ENCODE data around the gene XPO6. TPM values are rescaled to one million over a fixed set of nuclear protein-coding genes. Genes with fewer than 3 reads are reported as not detected.

XPO6 gene
- total RNA-seq, 1 donor from 2014 or later = 236 TPM

DNA sequence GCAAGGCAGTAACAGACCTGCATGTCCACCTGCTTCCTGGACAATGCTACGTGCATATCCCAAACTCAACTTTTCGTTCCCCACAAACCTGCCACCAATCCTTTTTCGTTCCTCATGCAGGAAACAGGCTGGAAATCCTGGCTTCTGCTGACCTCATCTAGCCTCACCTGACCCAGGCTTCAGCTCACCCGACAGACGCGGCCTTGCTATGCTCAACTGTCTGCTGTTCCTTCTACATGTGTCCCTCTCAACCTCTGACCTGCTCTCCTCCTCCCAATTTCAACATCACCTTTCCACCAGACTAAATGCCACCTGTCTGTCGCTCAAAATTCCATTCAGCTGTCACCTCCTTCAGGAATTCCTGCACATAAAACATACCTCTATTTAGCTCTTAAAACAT is 44.5 kb downstream of the XPO6 start:
- H3K27me3 Mint-ChIP-seq = no peaks in the 10 kb centered on the region
- POLR2A ChIA-PET = interaction anchor here (1.2 kb wide), 1 partner anchor 27 kb away, joined by 4 read pairs; no protein-coding TSS in a partner anchor
- H3K36me3 Mint-ChIP-seq (ENCODE audit: low read depth) = peaks cover 85% of the 10 kb centered on the region
- TF ChIP-seq, protein P1, sequence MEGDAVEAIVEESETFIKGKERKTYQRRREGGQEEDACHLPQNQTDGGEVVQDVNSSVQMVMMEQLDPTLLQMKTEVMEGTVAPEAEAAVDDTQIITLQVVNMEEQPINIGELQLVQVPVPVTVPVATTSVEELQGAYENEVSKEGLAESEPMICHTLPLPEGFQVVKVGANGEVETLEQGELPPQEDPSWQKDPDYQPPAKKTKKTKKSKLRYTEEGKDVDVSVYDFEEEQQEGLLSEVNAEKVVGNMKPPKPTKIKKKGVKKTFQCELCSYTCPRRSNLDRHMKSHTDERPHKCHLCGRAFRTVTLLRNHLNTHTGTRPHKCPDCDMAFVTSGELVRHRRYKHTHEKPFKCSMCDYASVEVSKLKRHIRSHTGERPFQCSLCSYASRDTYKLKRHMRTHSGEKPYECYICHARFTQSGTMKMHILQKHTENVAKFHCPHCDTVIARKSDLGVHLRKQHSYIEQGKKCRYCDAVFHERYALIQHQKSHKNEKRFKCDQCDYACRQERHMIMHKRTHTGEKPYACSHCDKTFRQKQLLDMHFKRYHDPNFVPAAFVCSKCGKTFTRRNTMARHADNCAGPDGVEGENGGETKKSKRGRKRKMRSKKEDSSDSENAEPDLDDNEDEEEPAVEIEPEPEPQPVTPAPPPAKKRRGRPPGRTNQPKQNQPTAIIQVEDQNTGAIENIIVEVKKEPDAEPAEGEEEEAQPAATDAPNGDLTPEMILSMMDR (IDR thresholded peaks at IDR 0.05) = no peak
- peaks cover 59% of the 10 kb centered on the region for H3K4me1 Mint-ChIP-seq
- H3K9me3 Mint-ChIP-seq = no peaks in the 10 kb centered on the region
- intact Hi-C loops (cut with micrococcal nuclease) = loop anchor here (2.0 to 5.0 kb wide), 2 partner anchors 16 to 45 kb away; partner anchors contain the start of gene XPO6
- ATAC-seq (ENCODE audit: low read depth) (no peak), DNase-seq (no peak)
- no peak overlapping the region for H3K4me3 Mint-ChIP-seq
- CTCF ChIA-PET = interaction anchor here (0.7 kb wide), 1 partner anchor 20 kb away, joined by 3 read pairs; no protein-coding TSS in a partner anchor
- peak overlapping the region; percentile 69 for H3K27ac Mint-ChIP-seq

GRCh38 chr16:28166394-28167208 is 45.2 kb downstream of the XPO6 start:
- Mint-ChIP-seq H3K4me1 (peaks cover 65% of the 10 kb centered on the region), H3K4me3 (no peak overlapping the region), H3K9me3 (no peaks in the 10 kb centered on the region), H3K36me3 (ENCODE audit: low read depth) (peaks cover 85% of the 10 kb centered on the region), H3K27me3 (no peaks in the 10 kb centered on the region), H3K27ac (peak overlapping the region; percentile 69)
- POLR2A ChIA-PET = interaction anchor here (1.1 to 1.2 kb wide), 2 partner anchors 15 to 26 kb away, joined by 4 to 7 read pairs; no protein-coding TSS in a partner anchor
- DNase-seq = no peak
- CTCF ChIA-PET = interaction anchor here (0.7 kb wide), 1 partner anchor 19 kb away, joined by 3 read pairs; no protein-coding TSS in a partner anchor
- TF ChIP-seq, protein P1 (IDR thresholded peaks at IDR 0.05) = no peak
- ATAC-seq (ENCODE audit: low read depth) = peak; percentile 31
- intact Hi-C loops (cut with micrococcal nuclease) = loop anchor here (2.0 to 5.0 kb wide), 2 partner anchors 16 to 46 kb away; partner anchors contain the start of gene XPO6

DNA sequence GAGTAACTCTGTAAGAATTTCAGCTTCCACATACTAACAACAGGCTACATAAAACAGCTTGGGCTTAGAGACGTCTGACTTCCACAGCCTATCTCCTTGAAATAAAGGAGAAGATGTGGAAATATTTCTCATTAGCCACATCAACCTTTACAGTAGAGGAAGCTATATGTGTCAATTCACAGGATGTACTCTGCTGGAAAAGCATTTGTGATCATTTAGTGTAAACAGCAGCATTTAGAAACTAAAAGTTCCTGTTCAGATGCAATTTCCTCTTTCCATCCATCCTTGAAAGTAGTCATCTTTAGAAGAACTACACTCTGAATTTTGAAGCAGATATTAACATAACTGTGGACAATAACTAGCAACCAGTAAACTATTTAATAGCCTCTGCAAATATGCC is 46.2 kb downstream of the XPO6 start:
- Mint-ChIP-seq H3K4me3 (peak overlapping the region; percentile 12), H3K27me3 (no peaks in the 10 kb centered on the region), H3K27ac (peak overlapping the region; percentile 69), H3K9me3 (no peaks in the 10 kb centered on the region), H3K4me1 (peaks cover 72% of the 10 kb centered on the region), H3K36me3 (ENCODE audit: low read depth) (peaks cover 88% of the 10 kb centered on the region)
- TF ChIP-seq, protein P1 (IDR thresholded peaks at IDR 0.05) = no peak
- ChIA-PET POLR2A (interaction anchor here (0.7 to 1.1 kb wide), 3 partner anchors 16 to 28 kb away, joined by 3 to 7 read pairs (median 3); no protein-coding TSS in a partner anchor), CTCF (no interaction called here)
- intact Hi-C loops (cut with micrococcal nuclease) = loop anchor here (2.0 to 5.0 kb wide), 2 partner anchors 15 to 47 kb away; partner anchors contain the start of gene XPO6
- ATAC-seq (ENCODE audit: low read depth) = no peak
- no peak for DNase-seq

- Mint-ChIP-seq H3K9me3 (no peaks in the 10 kb centered on the region), H3K36me3 (ENCODE audit: low read depth) (peaks cover 85% of the 10 kb centered on the region), H3K27ac (peak overlapping the region; percentile 69), H3K4me1 (peaks cover 76% of the 10 kb centered on the region), H3K4me3 (no peak overlapping the region), H3K27me3 (no peaks in the 10 kb centered on the region)
- TF ChIP-seq, protein P1 (IDR thresholded peaks at IDR 0.05) = no peak
- intact Hi-C loops (cut with micrococcal nuclease) = loop anchor here (2.0 kb wide), 1 partner anchor 17 kb away; no protein-coding TSS in a partner anchor
- ChIA-PET POLR2A (interaction anchor here (1.0 kb wide), 1 partner anchor 10 kb away, joined by 3 read pairs; no protein-coding TSS in a partner anchor), CTCF (no interaction called here)
- ATAC-seq (ENCODE audit: low read depth) (no peak), DNase-seq (no peak)
Observed at GRCh38 chr16:28164140-28164539, 47.6 kb downstream of the XPO6 start.

DNA sequence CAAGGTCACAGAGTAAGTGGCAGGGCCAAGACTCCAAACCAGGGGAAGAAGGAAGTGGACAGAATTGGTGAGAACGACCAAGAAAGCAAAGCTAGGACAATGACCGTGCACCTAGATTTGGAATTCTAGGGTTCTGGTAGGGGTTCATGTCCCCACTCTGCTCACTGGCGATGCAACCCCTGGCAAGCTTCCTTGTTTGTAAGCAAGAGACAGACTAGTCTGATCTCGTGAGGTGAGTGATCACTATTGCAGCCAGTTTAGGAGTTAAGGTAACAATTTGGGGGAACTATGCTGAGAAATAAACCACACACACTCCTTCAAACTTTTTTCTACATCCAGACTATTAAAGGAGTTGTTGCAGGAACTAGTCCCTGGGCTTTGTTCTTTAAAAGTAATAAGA is 48.1 kb downstream of the XPO6 start:
- H3K36me3 Mint-ChIP-seq (ENCODE audit: low read depth) = peaks cover 83% of the 10 kb centered on the region

More for the DNA sequence above, 48.1 kb downstream of the XPO6 start:
- DNase-seq = no peak
- H3K4me1 Mint-ChIP-seq = peaks cover 75% of the 10 kb centered on the region
- H3K27ac Mint-ChIP-seq = peak overlapping the region; percentile 14
- no peaks in the 10 kb centered on the region for H3K9me3 Mint-ChIP-seq
- TF ChIP-seq, protein P1 (IDR thresholded peaks at IDR 0.05) = no peak
- CTCF ChIA-PET = no interaction called here
- intact Hi-C loops (cut with micrococcal nuclease) = loop anchor here (2.0 kb wide), 1 partner anchor 17 kb away; no protein-coding TSS in a partner anchor
- H3K4me3 Mint-ChIP-seq = no peak overlapping the region
- no peak for ATAC-seq (ENCODE audit: low read depth)
- POLR2A ChIA-PET = no interaction called here
- H3K27me3 Mint-ChIP-seq = no peaks in the 10 kb centered on the region

All from activated B cell treated with CpG ODN at 0.5 μM for 24 hours (primary cell).